AG08396 (cell line): Measurements from ENCODE around the gene STAB2.
A peak's percentile ranks its signal among the peaks of the same experiment; 100 is the strongest.

ENCODE experiments used
- DNase-seq: peaks from one replicate; pipeline ENCODE4 v3.0.0; 2012; ENCODE audit warnings: low spot score, mixed read lengths

Gene STAB2

GRCh38 chr12:103783744-103784664, 196.9 kb downstream of the STAB2 start:
- no peak for DNase-seq

- DNase-seq: no peak
Observed at GRCh38 chr12:103785243-103786031, 198.4 kb downstream of the STAB2 start.

- DNase-seq: no peak
Observed at GRCh38 chr12:103786201-103786600, 199.1 kb downstream of the STAB2 start.

GRCh38 chr12:103791350-103791920, 204.4 kb downstream of the STAB2 start:
- no peak for DNase-seq

- DNase-seq: no peak
Observed at GRCh38 chr12:103793046-103793445, 206.0 kb downstream of the STAB2 start.

- no peak for DNase-seq
Observed at GRCh38 chr12:103793512-103794045, 206.5 kb downstream of the STAB2 start.

- DNase-seq: no peak
Observed at GRCh38 chr12:103794309-103795213, 207.5 kb downstream of the STAB2 start.

GRCh38 chr12:103798586-103798985, 211.5 kb downstream of the STAB2 start:
- DNase-seq: no peak

- no peak for DNase-seq
Observed at GRCh38 chr12:103799504-103799856, 212.4 kb downstream of the STAB2 start.

- peak; percentile 52 for DNase-seq
Observed at GRCh38 chr12:103799857-103800771, 213.0 kb downstream of the STAB2 start.

GRCh38 chr12:103801709-103802585, 214.9 kb downstream of the STAB2 start:
- DNase-seq: peak; percentile 16

GRCh38 chr12:103802586-103802886, 215.5 kb downstream of the STAB2 start:
- no peak for DNase-seq

- no peak for DNase-seq
Observed at GRCh38 chr12:103803847-103804246, 216.8 kb downstream of the STAB2 start.

GRCh38 chr12:103805655-103806360, 218.7 kb downstream of the STAB2 start:
- no peak for DNase-seq

GRCh38 chr12:103806803-103807202, 219.7 kb downstream of the STAB2 start:
- DNase-seq: no peak

GRCh38 chr12:103807561-103808238, 220.6 kb downstream of the STAB2 start:
- DNase-seq: no peak

GRCh38 chr12:103808239-103808880, 221.3 kb downstream of the STAB2 start:
- no peak for DNase-seq

GRCh38 chr12:103809154-103809553, 222.1 kb downstream of the STAB2 start:
- DNase-seq: no peak
